Sigmoid colon (tissue), 7 donors: ENCODE measurements around the gene CD52. TPM values are rescaled to one million over a fixed set of nuclear protein-coding genes. Genes with fewer than 3 reads are reported as not detected.

Experiments used
- DNase-seq: peaks from one replicate; pipeline ENCODE4 v3.0.0-alpha.2; 2019
- H3K27ac ChIP-seq, 4 donors: fragments of 200-600 bp; sonication (generic); one replicate each; pipeline ENCODE4 v1.5.1; 2016 to 2019; ENCODE audit warnings: mild to moderate bottlenecking in 1 of 4
- H3K27me3 ChIP-seq, 3 donors: fragments of 200-600 bp; sonication (generic); one replicate each; pipeline ENCODE4 v1.5.1; 2019; ENCODE audit warnings: mild to moderate bottlenecking in 1 of 3
- H3K36me3 ChIP-seq, 4 donors: fragments of 200-600 bp; sonication (generic); one replicate each; pipeline ENCODE4 v1.5.1; 2016 to 2019
- H3K4me1 ChIP-seq, 4 donors: fragments of 200-600 bp; sonication (generic); one replicate each; pipeline ENCODE4 v1.5.1; 2017 to 2019
- H3K4me3 ChIP-seq, 4 donors: fragments of 200-600 bp; sonication (generic); one replicate each; pipeline ENCODE4 v1.5.1; 2017 to 2019; ENCODE audit warnings: mild to moderate bottlenecking in 2 of 4, moderate library complexity in 1 of 4
- H3K9me3 ChIP-seq, 4 donors: fragments of 200-600 bp in 3 of 4; sonication (generic) in 3 of 4; one replicate each; pipeline versions ENCODE4 v1.5.1 to v1.6.1; 2013 to 2019
- CTCF ChIP-seq, 4 experiments: fragments of 450-650 bp in 3 of 4; fragments of 200-600 bp in 1 of 4; IDR thresholded peaks; one replicate each; pipeline ENCODE4 v1.5.1; 2016 to 2019; ENCODE audit warnings: antibody characterized with exemption in 4 of 4, mild to moderate bottlenecking in 3 of 4, moderate library complexity in 2 of 4
- EP300 ChIP-seq, 4 donors: sonication (generic); formaldehyde crosslinking; IDR thresholded peaks; one replicate each; pipeline ENCODE4 v1.6.1; 2017; ENCODE audit warnings: antibody characterized with exemption in 4 of 4
- POLR2A ChIP-seq, 2 donors: fragments of 450-650 bp; IDR thresholded peaks; one replicate each; pipeline ENCODE4 v1.6.1; 2016; ENCODE audit warnings: antibody characterized with exemption in 2 of 2, mild to moderate bottlenecking in 2 of 2, moderate library complexity in 2 of 2
- POLR2AphosphoS5 ChIP-seq, 4 donors: sonication (generic); formaldehyde crosslinking; IDR thresholded peaks; one replicate each; pipeline ENCODE4 v1.6.1; 2017; ENCODE audit warnings: antibody characterized with exemption in 4 of 4
- WGBS, 2 donors: extraction: QIAGEN DNeasy Blood & Tissue Kit; methylation state at CpG; one replicate each; pipeline ENCODE4 v1.1.7; 2013; 5-methylcytosine and 5-hydroxymethylcytosine counted together
- intact Hi-C: fragments of 100-400 bp; cut with DNase I; formaldehyde crosslinking; loops from one replicate; pipeline ENCODE4 v1.15.1; 2023
- polyA plus RNA-seq, 3 donors: library from polyadenylated mRNA; stranded (reverse); fragments of 200-250 nt; gene quantifications; one replicate each; pipeline ENCODE4 v1.2.3, GENCODE V29; 2013
- total RNA-seq, 4 donors: library from RNA; depleted of rRNA; stranded (reverse); fragments of >200 nt; gene quantifications; one replicate each; pipeline ENCODE4 v1.1.0, GENCODE V29; 2016
- donor health status: healthy with polysubstance abuse.
- donor health status: Bipolar disorder and iron deficiency.
- donor health status: healthy.

Gene CD52
- total and polyA plus RNA-seq, 7 donors = 1.6 to 556 (median 19.8) TPM; not detected in 2

- Histone ChIP-seq H3K9me3 (no peaks in the 10 kb centered on the region), H3K27ac (peak overlapping the region; percentile 69 to 98 (median 84)), H3K27me3 (no peaks in the 10 kb centered on the region), H3K4me3 (no peak overlapping the region), H3K36me3 (peaks cover 0 to 8% (median 2%) of the 10 kb centered on the region in 4 donors), H3K4me1 (peaks cover 0 to 42% (median 32%) of the 10 kb centered on the region in 4 donors)
- intact Hi-C loops = loop anchor here (1.0 to 5.0 kb wide), 4 partner anchors 45 to 196 kb away; partner anchors contain the start of genes C1orf232, DHDDS, HMGN2 and ZNF593
- peak; percentile 92 for DNase-seq
- peak; percentile 86 to 94 (median 88) for TF ChIP-seq CTCF (IDR thresholded peaks at IDR 0.05)
- TF ChIP-seq POLR2AphosphoS5 (IDR thresholded peaks at IDR 0.05) = peak in 3 of 4 donors; percentile 29 to 63 (median 44)
- no peak for TF ChIP-seq EP300 (IDR thresholded peaks at IDR 0.05)
- peak in 1 of 2 donors; percentile 23 for TF ChIP-seq POLR2A (IDR thresholded peaks at IDR 0.05)
- 24 to 34% methylated on average over 3 of the region's 3 CpGs for WGBS, 2 donors
Observed at GRCh38 chr1:26275580-26276431, 42.0 kb upstream of the CD52 start.

GRCh38 chr1:26276432-26276838, 41.3 kb upstream of the CD52 start:
- Histone ChIP-seq H3K4me1 (peaks cover 0 to 48% (median 38%) of the 10 kb centered on the region in 4 donors), H3K4me3 (no peak overlapping the region)
- no peak for DNase-seq

GRCh38 chr1:26277261-26277661, 40.5 kb upstream of the CD52 start:
- 18 to 68% methylated on average over 3 of the region's 3 CpGs for WGBS, 2 donors
- peak overlapping the region; percentile 76 to 98 (median 91) for H3K27ac ChIP-seq
- H3K36me3 ChIP-seq = peaks cover 0 to 5% (median 2%) of the 10 kb centered on the region in 4 donors
- DNase-seq = no peak
- H3K9me3 ChIP-seq = no peaks in the 10 kb centered on the region
- no peak for TF ChIP-seq POLR2AphosphoS5 (IDR thresholded peaks at IDR 0.05)
- no peak for TF ChIP-seq CTCF (IDR thresholded peaks at IDR 0.05)
- peak in 1 of 2 donors; percentile 22 for TF ChIP-seq POLR2A (IDR thresholded peaks at IDR 0.05)
- no peak for TF ChIP-seq EP300 (IDR thresholded peaks at IDR 0.05)
- H3K4me3 ChIP-seq = no peak overlapping the region
- H3K4me1 ChIP-seq = peaks cover 0 to 55% (median 46%) of the 10 kb centered on the region in 4 donors
- intact Hi-C loops = loop anchor here (5.0 kb wide), 3 partner anchors 110 to 195 kb away; partner anchors contain the start of genes C1orf232, DHDDS, HMGN2 and ZNF593
- no peaks in the 10 kb centered on the region for H3K27me3 ChIP-seq

More at GRCh38 chr1:26276432-26276838, 41.3 kb upstream of the CD52 start:
- Histone ChIP-seq H3K36me3 (peaks cover 0 to 5% (median 2%) of the 10 kb centered on the region in 4 donors), H3K27ac (peak overlapping the region; percentile 69 to 98 (median 84)), H3K27me3 (no peaks in the 10 kb centered on the region), H3K9me3 (no peaks in the 10 kb centered on the region)
- WGBS, 2 donors = 51 to 71% methylated on average over 2 of the region's 2 CpGs
- intact Hi-C loops = loop anchor here (5.0 kb wide), 3 partner anchors 109 to 196 kb away; partner anchors contain the start of genes C1orf232, DHDDS, HMGN2 and ZNF593
- TF ChIP-seq CTCF (IDR thresholded peaks at IDR 0.05) (no peak), POLR2AphosphoS5 (IDR thresholded peaks at IDR 0.05) (no peak), EP300 (IDR thresholded peaks at IDR 0.05) (no peak), POLR2A (IDR thresholded peaks at IDR 0.05) (no peak)

- TF ChIP-seq CTCF (IDR thresholded peaks at IDR 0.05) = no peak
- TF ChIP-seq POLR2AphosphoS5 (IDR thresholded peaks at IDR 0.05) = no peak
- TF ChIP-seq POLR2A (IDR thresholded peaks at IDR 0.05) = no peak
- TF ChIP-seq EP300 (IDR thresholded peaks at IDR 0.05) = no peak
- no peaks in the 10 kb centered on the region for H3K27me3 ChIP-seq
- WGBS, 2 donors = 29 to 84% methylated on average over 1 of the region's 1 CpG
- no peak for DNase-seq
- no peak overlapping the region for H3K4me3 ChIP-seq
- H3K27ac ChIP-seq = peak overlapping the region; percentile 88 to 98 (median 91)
- no peaks in the 10 kb centered on the region for H3K9me3 ChIP-seq
- H3K36me3 ChIP-seq = peaks cover 0 to 5% (median 2%) of the 10 kb centered on the region in 4 donors
- intact Hi-C loops = loop anchor here (5.0 kb wide), 3 partner anchors 110 to 195 kb away; partner anchors contain the start of genes C1orf232, DHDDS, HMGN2 and ZNF593
- peaks cover 0 to 57% (median 48%) of the 10 kb centered on the region in 4 donors for H3K4me1 ChIP-seq
Observed at GRCh38 chr1:26277719-26278118, 40.0 kb upstream of the CD52 start.
